Liver (tissue), 9 donors: ENCODE results near the gene AK1. TPM values are rescaled to one million over a fixed set of nuclear protein-coding genes. Genes with fewer than 3 reads are reported as not detected.
A peak's percentile ranks its signal among the peaks of the same experiment; 100 is the strongest.

ENCODE experiments used
- DNase-seq: peaks from one replicate; pipeline ENCODE4 v3.0.0-alpha.2; 2017; ENCODE audit warnings: low spot score
- H3K27ac ChIP-seq, 2 donors: one replicate each; pipeline ENCODE4 v1.7.0; 2013; ENCODE audit warnings: inconsistent platforms in 2 of 2, low read length in 2 of 2, control low read depth in 1 of 2, low read depth in 1 of 2, mild to moderate bottlenecking in 1 of 2
- H3K27me3 ChIP-seq, 4 donors: one replicate each; pipeline versions ENCODE4 v1.6.1 to v1.7.0; 2013; ENCODE audit warnings: low read length in 3 of 4, inconsistent platforms in 1 of 4, mild to moderate bottlenecking in 1 of 4, moderate library complexity in 1 of 4; ENCODE audit not compliant: control insufficient read depth in 4 of 4, insufficient read depth in 4 of 4
- H3K36me3 ChIP-seq, 4 donors: one replicate each; pipeline versions ENCODE4 v1.6.1 to v1.7.0; 2013; ENCODE audit warnings: low read length in 3 of 4, mild to moderate bottlenecking in 3 of 4, low read depth in 1 of 4, moderate library complexity in 1 of 4; ENCODE audit not compliant: control insufficient read depth in 4 of 4, insufficient read depth in 3 of 4
- H3K4me1 ChIP-seq, 4 donors: one replicate each; pipeline versions ENCODE4 v1.6.1 to v1.7.0; 2013; ENCODE audit warnings: low read length in 3 of 4, mild to moderate bottlenecking in 3 of 4, moderate library complexity in 1 of 4; ENCODE audit not compliant: control insufficient read depth in 4 of 4, insufficient read depth in 4 of 4
- H3K4me3 ChIP-seq, 3 donors: one replicate each; pipeline versions ENCODE4 v1.6.1 to v1.7.0; 2013; ENCODE audit warnings: low read length in 3 of 3, control low read depth in 1 of 3, low read depth in 1 of 3, mild to moderate bottlenecking in 1 of 3
- H3K9ac ChIP-seq, 2 donors: one replicate each; pipeline ENCODE4 v1.7.0; 2013; ENCODE audit warnings: low read length in 2 of 2, mild to moderate bottlenecking in 2 of 2, moderate library complexity in 2 of 2, control low read depth in 1 of 2, low read depth in 1 of 2
- H3K9me3 ChIP-seq, 4 donors: one replicate each; pipeline versions ENCODE4 v1.6.1 to v1.7.0; 2013; ENCODE audit warnings: low read length in 3 of 4; ENCODE audit not compliant: control insufficient read depth in 4 of 4
- EGR1 ChIP-seq, 2 donors: IDR thresholded peaks; 2 replicates each; pipeline ENCODE4 v1.6.1; 2016 to 2018; ENCODE audit warnings: antibody characterized with exemption in 2 of 2, low read depth in 2 of 2
- FOXA1 ChIP-seq: IDR thresholded peaks from 2 replicates; pipeline ENCODE4 v1.6.1; 2016; ENCODE audit warnings: antibody characterized with exemption
- FOXA2 ChIP-seq: IDR thresholded peaks from 2 replicates; pipeline ENCODE4 v1.6.1; 2016; ENCODE audit warnings: antibody characterized with exemption
- GABPA ChIP-seq, 2 donors: IDR thresholded peaks in 1 of 2; conservative IDR thresholded peaks in 1 of 2; 2 replicates each; pipeline ENCODE4 v1.6.1; 2016; ENCODE audit warnings: antibody characterized with exemption in 2 of 2, mild to moderate bottlenecking in 1 of 2, moderate library complexity in 1 of 2
- HNF4A ChIP-seq, 2 donors: conservative IDR thresholded peaks; 2 replicates each; pipeline ENCODE4 v1.6.1; 2016; ENCODE audit warnings: antibody characterized with exemption in 2 of 2, mild to moderate bottlenecking in 2 of 2
- HNF4G ChIP-seq: IDR thresholded peaks from 2 replicates; pipeline ENCODE4 v1.6.1; 2016; ENCODE audit warnings: antibody characterized with exemption
- JUND ChIP-seq, 2 donors: IDR thresholded peaks; 2 replicates each; pipeline ENCODE4 v1.6.1; 2016; ENCODE audit warnings: antibody characterized with exemption in 2 of 2
- NR2F2 ChIP-seq: IDR thresholded peaks from 2 replicates; pipeline ENCODE4 v1.6.1; 2016; ENCODE audit warnings: antibody characterized with exemption
- RAD21 ChIP-seq, 2 donors: IDR thresholded peaks; 2 replicates each; pipeline ENCODE4 v1.6.1; 2016; ENCODE audit warnings: antibody characterized with exemption in 2 of 2, mild to moderate bottlenecking in 2 of 2
- RXRA ChIP-seq, 2 donors: IDR thresholded peaks; 2 replicates each; pipeline ENCODE4 v1.6.1; 2017 to 2018; ENCODE audit warnings: antibody characterized with exemption in 2 of 2, mild to moderate bottlenecking in 1 of 2
- SP1 ChIP-seq: IDR thresholded peaks from 2 replicates; pipeline ENCODE4 v1.6.1; 2018; ENCODE audit warnings: antibody characterized with exemption, mild to moderate bottlenecking
- TAF1 ChIP-seq: conservative IDR thresholded peaks from 2 replicates; pipeline ENCODE4 v1.6.1; 2016; ENCODE audit warnings: antibody characterized with exemption, mild to moderate bottlenecking
- YY1 ChIP-seq: IDR thresholded peaks from 2 replicates; pipeline ENCODE4 v1.6.1; 2016; ENCODE audit warnings: antibody characterized with exemption, mild to moderate bottlenecking
- WGBS: extraction: QIAGEN DNeasy Blood & Tissue Kit; methylation state at CpG from one replicate; pipeline ENCODE4 v1.1.7; 2013; 5-methylcytosine and 5-hydroxymethylcytosine counted together
- polyA plus RNA-seq, 2 donors: library from polyadenylated mRNA; stranded (reverse) in 1 of 2; unstranded in 1 of 2; fragments of 200-250 nt in 1 of 2; fragments of >200 nt in 1 of 2; fragmentation: Nextera tagmentation in 1 of 2; extraction: Ambion mirVana in 1 of 2; gene quantifications; one replicate each; pipeline versions ENCODE4 v1.2.1 to v1.2.3, GENCODE V29; 2013 to 2015
- total RNA-seq, 2 donors: library from RNA; depleted of rRNA; stranded (reverse); fragments of >200 nt; gene quantifications; one replicate each; pipeline ENCODE4 v1.2.3, GENCODE V29; 2014
- TF ChIP-seq, protein P1 (sequence below): IDR thresholded peaks from 2 replicates; pipeline ENCODE4 v1.6.1; 2016; ENCODE audit warnings: antibody characterized with exemption
- TF ChIP-seq, protein P2 (sequence below): fragments of 150-350 bp; IDR thresholded peaks from 2 replicates; pipeline ENCODE4 v1.5.1; 2017; ENCODE audit warnings: improper control_type of control experiment, low read depth, low read length; ENCODE audit not compliant: missing input control
- TF ChIP-seq, protein P3 (sequence below): IDR thresholded peaks from 2 replicates; pipeline ENCODE4 v1.6.1; 2016; ENCODE audit warnings: antibody characterized with exemption, mild to moderate bottlenecking
- TF ChIP-seq, protein P4 (sequence below): IDR thresholded peaks from 2 replicates; pipeline ENCODE4 v1.6.1; 2016; ENCODE audit warnings: antibody characterized with exemption
- TF ChIP-seq, protein P5 (sequence below): IDR thresholded peaks from 2 replicates; pipeline ENCODE4 v1.6.1; 2016; ENCODE audit warnings: antibody characterized with exemption
- donor health status: healthy.
- donor health status: healthy.
- donor health status: healthy.
- donor health status: healthy.
- donor health status: healthy.

Gene AK1
- total and polyA plus RNA-seq, 4 donors: 10.6 to 78.3 (median 29.6) TPM

DNA sequence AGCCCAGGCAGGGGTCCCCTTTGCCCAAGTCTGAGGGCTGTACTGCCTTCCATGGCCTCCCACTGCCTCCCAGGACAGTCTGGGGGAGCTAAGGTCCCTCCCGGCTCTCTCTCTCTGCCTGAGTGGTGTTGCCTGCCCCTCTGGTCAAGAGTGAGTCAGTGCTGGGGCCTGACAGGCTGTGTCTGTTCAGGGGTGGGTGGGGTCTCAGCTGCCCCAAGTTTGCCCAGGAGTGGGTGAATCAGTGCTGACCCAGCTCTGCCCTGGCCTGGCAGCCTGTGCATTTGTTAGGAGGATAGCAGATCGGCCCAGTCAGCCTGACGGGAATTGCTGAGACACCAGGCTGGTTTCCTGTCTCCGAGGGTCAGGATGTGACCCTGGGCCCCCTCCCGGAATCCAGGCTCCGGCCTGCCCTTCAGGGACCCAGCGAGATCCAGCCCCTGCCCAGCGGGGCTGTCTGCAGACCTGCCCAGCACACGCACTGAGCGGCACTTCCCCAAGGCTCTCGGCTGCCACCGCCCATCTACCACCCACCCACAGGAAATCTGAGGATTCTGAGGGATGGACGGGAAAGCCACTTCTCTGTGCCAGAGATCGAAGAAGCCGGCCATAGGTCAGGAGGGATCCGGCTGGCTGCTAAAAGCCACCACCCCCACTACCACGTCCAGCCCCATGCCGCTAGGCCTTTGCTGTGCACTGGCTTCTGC lies 38.9 kb downstream of the AK1 start:
- no peak for DNase-seq
- Histone ChIP-seq H3K36me3 (no peaks in the 10 kb centered on the region), H3K27ac (peak overlapping the region; percentile 66 to 91), H3K4me1 (peaks cover 13 to 23% (median 15%) of the 10 kb centered on the region in 4 donors), H3K9me3 (no peaks in the 10 kb centered on the region), H3K27me3 (no peaks in the 10 kb centered on the region), H3K9ac (peak overlapping the region in 1 of 2 donors; percentile 9), H3K4me3 (peak overlapping the region in 1 of 3 donors; percentile 7)
- TF ChIP-seq SP1: peak; percentile 93
- TF ChIP-seq, protein P1, sequence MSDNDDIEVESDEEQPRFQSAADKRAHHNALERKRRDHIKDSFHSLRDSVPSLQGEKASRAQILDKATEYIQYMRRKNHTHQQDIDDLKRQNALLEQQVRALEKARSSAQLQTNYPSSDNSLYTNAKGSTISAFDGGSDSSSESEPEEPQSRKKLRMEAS: peak; percentile 64
- peak in 1 of 2 donors; percentile 61 for TF ChIP-seq GABPA (IDR thresholded peaks at IDR 0.05 in 1 of 2, conservative IDR thresholded peaks at IDR 0.05 in 1 of 2)
- TF ChIP-seq, protein P2, sequence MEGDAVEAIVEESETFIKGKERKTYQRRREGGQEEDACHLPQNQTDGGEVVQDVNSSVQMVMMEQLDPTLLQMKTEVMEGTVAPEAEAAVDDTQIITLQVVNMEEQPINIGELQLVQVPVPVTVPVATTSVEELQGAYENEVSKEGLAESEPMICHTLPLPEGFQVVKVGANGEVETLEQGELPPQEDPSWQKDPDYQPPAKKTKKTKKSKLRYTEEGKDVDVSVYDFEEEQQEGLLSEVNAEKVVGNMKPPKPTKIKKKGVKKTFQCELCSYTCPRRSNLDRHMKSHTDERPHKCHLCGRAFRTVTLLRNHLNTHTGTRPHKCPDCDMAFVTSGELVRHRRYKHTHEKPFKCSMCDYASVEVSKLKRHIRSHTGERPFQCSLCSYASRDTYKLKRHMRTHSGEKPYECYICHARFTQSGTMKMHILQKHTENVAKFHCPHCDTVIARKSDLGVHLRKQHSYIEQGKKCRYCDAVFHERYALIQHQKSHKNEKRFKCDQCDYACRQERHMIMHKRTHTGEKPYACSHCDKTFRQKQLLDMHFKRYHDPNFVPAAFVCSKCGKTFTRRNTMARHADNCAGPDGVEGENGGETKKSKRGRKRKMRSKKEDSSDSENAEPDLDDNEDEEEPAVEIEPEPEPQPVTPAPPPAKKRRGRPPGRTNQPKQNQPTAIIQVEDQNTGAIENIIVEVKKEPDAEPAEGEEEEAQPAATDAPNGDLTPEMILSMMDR: no peak
- TF ChIP-seq FOXA2: no peak
- peak; percentile 92 for TF ChIP-seq YY1
- TF ChIP-seq HNF4A (conservative IDR thresholded peaks at IDR 0.05): peak; percentile 53 to 65
- TF ChIP-seq TAF1: peak; percentile 42
- TF ChIP-seq EGR1 (IDR thresholded peaks at IDR 0.05; ENCODE audit: low read depth in 2 of 2): peak in 1 of 2 donors; percentile 43
- TF ChIP-seq HNF4G: no peak
- TF ChIP-seq, protein P3, sequence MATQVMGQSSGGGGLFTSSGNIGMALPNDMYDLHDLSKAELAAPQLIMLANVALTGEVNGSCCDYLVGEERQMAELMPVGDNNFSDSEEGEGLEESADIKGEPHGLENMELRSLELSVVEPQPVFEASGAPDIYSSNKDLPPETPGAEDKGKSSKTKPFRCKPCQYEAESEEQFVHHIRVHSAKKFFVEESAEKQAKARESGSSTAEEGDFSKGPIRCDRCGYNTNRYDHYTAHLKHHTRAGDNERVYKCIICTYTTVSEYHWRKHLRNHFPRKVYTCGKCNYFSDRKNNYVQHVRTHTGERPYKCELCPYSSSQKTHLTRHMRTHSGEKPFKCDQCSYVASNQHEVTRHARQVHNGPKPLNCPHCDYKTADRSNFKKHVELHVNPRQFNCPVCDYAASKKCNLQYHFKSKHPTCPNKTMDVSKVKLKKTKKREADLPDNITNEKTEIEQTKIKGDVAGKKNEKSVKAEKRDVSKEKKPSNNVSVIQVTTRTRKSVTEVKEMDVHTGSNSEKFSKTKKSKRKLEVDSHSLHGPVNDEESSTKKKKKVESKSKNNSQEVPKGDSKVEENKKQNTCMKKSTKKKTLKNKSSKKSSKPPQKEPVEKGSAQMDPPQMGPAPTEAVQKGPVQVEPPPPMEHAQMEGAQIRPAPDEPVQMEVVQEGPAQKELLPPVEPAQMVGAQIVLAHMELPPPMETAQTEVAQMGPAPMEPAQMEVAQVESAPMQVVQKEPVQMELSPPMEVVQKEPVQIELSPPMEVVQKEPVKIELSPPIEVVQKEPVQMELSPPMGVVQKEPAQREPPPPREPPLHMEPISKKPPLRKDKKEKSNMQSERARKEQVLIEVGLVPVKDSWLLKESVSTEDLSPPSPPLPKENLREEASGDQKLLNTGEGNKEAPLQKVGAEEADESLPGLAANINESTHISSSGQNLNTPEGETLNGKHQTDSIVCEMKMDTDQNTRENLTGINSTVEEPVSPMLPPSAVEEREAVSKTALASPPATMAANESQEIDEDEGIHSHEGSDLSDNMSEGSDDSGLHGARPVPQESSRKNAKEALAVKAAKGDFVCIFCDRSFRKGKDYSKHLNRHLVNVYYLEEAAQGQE: peak; percentile 73
- TF ChIP-seq, protein P4, sequence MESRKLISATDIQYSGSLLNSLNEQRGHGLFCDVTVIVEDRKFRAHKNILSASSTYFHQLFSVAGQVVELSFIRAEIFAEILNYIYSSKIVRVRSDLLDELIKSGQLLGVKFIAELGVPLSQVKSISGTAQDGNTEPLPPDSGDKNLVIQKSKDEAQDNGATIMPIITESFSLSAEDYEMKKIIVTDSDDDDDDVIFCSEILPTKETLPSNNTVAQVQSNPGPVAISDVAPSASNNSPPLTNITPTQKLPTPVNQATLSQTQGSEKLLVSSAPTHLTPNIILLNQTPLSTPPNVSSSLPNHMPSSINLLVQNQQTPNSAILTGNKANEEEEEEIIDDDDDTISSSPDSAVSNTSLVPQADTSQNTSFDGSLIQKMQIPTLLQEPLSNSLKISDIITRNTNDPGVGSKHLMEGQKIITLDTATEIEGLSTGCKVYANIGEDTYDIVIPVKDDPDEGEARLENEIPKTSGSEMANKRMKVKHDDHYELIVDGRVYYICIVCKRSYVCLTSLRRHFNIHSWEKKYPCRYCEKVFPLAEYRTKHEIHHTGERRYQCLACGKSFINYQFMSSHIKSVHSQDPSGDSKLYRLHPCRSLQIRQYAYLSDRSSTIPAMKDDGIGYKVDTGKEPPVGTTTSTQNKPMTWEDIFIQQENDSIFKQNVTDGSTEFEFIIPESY: peak; percentile 28
- TF ChIP-seq RXRA (IDR thresholded peaks at IDR 0.05): peak; percentile 82 to 88
- peak; percentile 98 for TF ChIP-seq NR2F2
- peak; percentile 27 to 41 for TF ChIP-seq RAD21 (IDR thresholded peaks at IDR 0.05)
- TF ChIP-seq FOXA1: no peak
- peak in 1 of 2 donors; percentile 31 for TF ChIP-seq JUND (IDR thresholded peaks at IDR 0.05)
- TF ChIP-seq, protein P5, sequence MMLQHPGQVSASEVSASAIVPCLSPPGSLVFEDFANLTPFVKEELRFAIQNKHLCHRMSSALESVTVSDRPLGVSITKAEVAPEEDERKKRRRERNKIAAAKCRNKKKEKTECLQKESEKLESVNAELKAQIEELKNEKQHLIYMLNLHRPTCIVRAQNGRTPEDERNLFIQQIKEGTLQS: no peak
- 18% methylated on average over 18 of the region's 18 CpGs for WGBS
